ENCODE results near the gene MYO3B.

DNA sequence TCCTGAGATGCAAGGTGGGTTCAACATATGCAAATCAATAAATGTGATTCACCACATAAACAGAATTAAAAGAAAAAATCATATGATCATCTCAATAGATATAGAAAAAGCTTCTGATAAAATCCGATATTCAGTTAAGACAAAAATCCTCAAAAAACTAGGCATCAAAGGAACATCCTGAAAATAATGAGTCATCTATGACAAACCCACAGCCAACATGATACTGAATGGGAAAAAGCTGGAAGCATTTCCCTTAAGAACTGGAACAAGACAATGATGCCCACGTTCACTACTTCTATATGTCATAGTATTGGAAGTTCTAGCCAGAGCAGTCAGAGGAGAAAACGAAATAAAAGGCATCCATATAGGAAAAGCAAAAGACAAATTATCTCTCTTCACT is 80.4 kb downstream of the MYO3B start:
- TF ChIP-seq CEBPB (IDR thresholded peaks at IDR 0.05) (no peak), RAD21 (IDR thresholded peaks at IDR 0.05; ENCODE audit: low read depth) (no peak), REST (IDR thresholded peaks at IDR 0.05; ENCODE audit: low read depth) (no peak), YY1 (IDR thresholded peaks at IDR 0.05; ENCODE audit: low read depth) (no peak), EGR1 (IDR thresholded peaks at IDR 0.05) (no peak), TCF12 (IDR thresholded peaks at IDR 0.05; ENCODE audit: low read depth) (no peak)
